ENCODE results near the gene GLI3.

GRCh38 chr7:42144604-42145003 lies 92.4 kb downstream of the GLI3 start:
- no peak for TF ChIP-seq SUZ12 (IDR thresholded peaks at IDR 0.05; ENCODE audit: extremely low read depth, insufficient read depth, insufficient read length)
- no peak for TF ChIP-seq YY1 (IDR thresholded peaks at IDR 0.05; ENCODE audit: insufficient read depth, insufficient read length)
